OCI-LY7 (cell line): ENCODE data around the gene TSPAN9. TPM values are rescaled to one million over a fixed set of nuclear protein-coding genes. Genes with fewer than 3 reads are reported as not detected.

Experiments used
- BruUV-seq: library from RNA; stranded (reverse); fragments of 400-500 nt; replicated peaks from 2 replicates; lab custom pipeline; 2021; lab: Mats Ljungman, UMichigan
- CTCF ChIA-PET: fragments of 300-600 bp; sonication (Branson Sonifier 250); formaldehyde crosslinking; loops from one replicate; lab custom pipeline; 2022; ENCODE audit warnings: antibody characterized with exemption; ENCODE audit not compliant: unreplicated experiment; lab: Charles Lee
- POLR2A ChIA-PET: fragments of 300-600 bp; sonication (Branson Sonifier 250); formaldehyde crosslinking; loops from one replicate; lab custom pipeline; 2022; ENCODE audit warnings: antibody characterized with exemption; lab: Charles Lee
- DNase-seq: peaks from one replicate; pipeline ENCODE4 v3.0.0-alpha.2; 2015; ENCODE audit warnings: low spot score
- H2AFZ ChIP-seq: fragments of 200-600 bp; sonication (generic), shearing (Covaris generic); 2 replicates; pipeline ENCODE4 v1.6.1; 2014; ENCODE audit warnings: mild to moderate bottlenecking, antibody characterized with exemption, low read length, moderate library complexity
- H3K27ac ChIP-seq: fragments of 200-600 bp; sonication (generic); 2 replicates; pipeline ENCODE4 v1.5.1; 2014; ENCODE audit warnings: mixed run types, low read depth, mild to moderate bottlenecking, moderate library complexity, low read length, inconsistent platforms; ENCODE audit not compliant: poor library complexity, severe bottlenecking
- H3K36me3 ChIP-seq: fragments of 200-600 bp; sonication (generic); 2 replicates; pipeline ENCODE4 v1.6.1; 2014; ENCODE audit warnings: mild to moderate bottlenecking, antibody characterized with exemption, low read length, moderate library complexity, mixed read lengths; ENCODE audit not compliant: insufficient read depth
- H3K4me1 ChIP-seq: fragments of 200-600 bp; sonication (generic); 2 replicates; pipeline ENCODE4 v1.5.1; 2014; ENCODE audit warnings: mild to moderate bottlenecking, low read length; ENCODE audit not compliant: insufficient read depth, poor library complexity, severe bottlenecking
- H3K4me2 ChIP-seq: fragments of 200-600 bp; sonication (generic); 2 replicates; pipeline ENCODE4 v1.6.1; 2014; ENCODE audit warnings: mild to moderate bottlenecking, low read length
- H3K4me3 ChIP-seq: fragments of 200-600 bp; sonication (generic); 2 replicates; pipeline ENCODE4 v1.5.1; 2014; ENCODE audit warnings: mild to moderate bottlenecking, low read depth, low read length; ENCODE audit not compliant: poor library complexity, severe bottlenecking
- H3K79me2 ChIP-seq: fragments of 200-600 bp; sonication (generic); 2 replicates; pipeline ENCODE4 v1.6.1; 2016; ENCODE audit warnings: low read depth, mild to moderate bottlenecking, low read length, moderate library complexity, mixed read lengths; ENCODE audit not compliant: insufficient read depth
- H3K9me2 ChIP-seq: fragments of 200-600 bp; sonication (generic); 2 replicates; pipeline ENCODE4 v1.6.1; 2016; ENCODE audit warnings: mild to moderate bottlenecking, low read length, mixed read lengths; ENCODE audit not compliant: insufficient read depth
- H3K9me3 ChIP-seq: fragments of 200-600 bp; sonication (generic); 2 replicates; pipeline ENCODE4 v1.6.1; 2014; ENCODE audit warnings: mild to moderate bottlenecking, mixed run types, low read length, mixed read lengths
- H4K20me1 ChIP-seq: fragments of 200-600 bp; sonication (generic); 2 replicates; pipeline ENCODE4 v1.6.1; 2014; ENCODE audit warnings: mild to moderate bottlenecking, antibody characterized with exemption, low read length, moderate library complexity, mixed read lengths; ENCODE audit not compliant: insufficient read depth
- EZH2phosphoT487 ChIP-seq: fragments of 200-600 bp; sonication (generic); IDR thresholded peaks from 2 replicates; pipeline ENCODE4 v1.6.1; 2018; ENCODE audit warnings: low read depth, borderline replicate concordance, mild to moderate bottlenecking, mixed run types, antibody characterized with exemption, low read length, moderate library complexity, mixed read lengths
- intact Hi-C: fragments of 100-400 bp; cut with micrococcal nuclease; formaldehyde crosslinking; loops from one replicate; pipeline ENCODE4 v1.10.0; 2022; ENCODE audit not compliant: unreplicated experiment
- total RNA-seq, 2 experiments: library from RNA; depleted of rRNA in 1 of 2; stranded (reverse); fragments of >200 nt in 1 of 2; shearing (Covaris generic) in 1 of 2; gene quantifications; 2 replicates each; pipeline ENCODE4 v1.2.3, GENCODE V29; 2014 to 2022
- TF ChIP-seq, protein P1 (sequence below): fragments of 200-600 bp; sonication (generic); conservative IDR thresholded peaks from 2 replicates; pipeline ENCODE4 v1.5.1; 2014; ENCODE audit warnings: mild to moderate bottlenecking, antibody characterized with exemption, low read length, moderate library complexity, mixed read lengths

Gene TSPAN9
- total RNA-seq, 2 experiments from 2014 or later: 0.50 to 0.74 TPM

GRCh38 chr12:3284405-3284804 lies 207.2 kb downstream of the TSPAN9 start:
- no TSS peak for BruUV-seq
- Histone ChIP-seq H3K27ac (no peak overlapping the region), H4K20me1 (no peaks in the 10 kb centered on the region), H3K9me3 (no peaks in the 10 kb centered on the region), H3K4me1 (no peaks in the 10 kb centered on the region), H3K9me2 (no peaks in the 10 kb centered on the region), H2AFZ (no peak overlapping the region), H3K4me3 (no peak overlapping the region), H3K4me2 (no peak overlapping the region), H3K79me2 (no peaks in the 10 kb centered on the region), H3K36me3 (no peaks in the 10 kb centered on the region)
- POLR2A ChIA-PET: no interaction called here
- DNase-seq: no peak
- intact Hi-C loops: no loop called here
- CTCF ChIA-PET: no interaction called here
- TF ChIP-seq EZH2phosphoT487: no peak
- TF ChIP-seq, protein P1, sequence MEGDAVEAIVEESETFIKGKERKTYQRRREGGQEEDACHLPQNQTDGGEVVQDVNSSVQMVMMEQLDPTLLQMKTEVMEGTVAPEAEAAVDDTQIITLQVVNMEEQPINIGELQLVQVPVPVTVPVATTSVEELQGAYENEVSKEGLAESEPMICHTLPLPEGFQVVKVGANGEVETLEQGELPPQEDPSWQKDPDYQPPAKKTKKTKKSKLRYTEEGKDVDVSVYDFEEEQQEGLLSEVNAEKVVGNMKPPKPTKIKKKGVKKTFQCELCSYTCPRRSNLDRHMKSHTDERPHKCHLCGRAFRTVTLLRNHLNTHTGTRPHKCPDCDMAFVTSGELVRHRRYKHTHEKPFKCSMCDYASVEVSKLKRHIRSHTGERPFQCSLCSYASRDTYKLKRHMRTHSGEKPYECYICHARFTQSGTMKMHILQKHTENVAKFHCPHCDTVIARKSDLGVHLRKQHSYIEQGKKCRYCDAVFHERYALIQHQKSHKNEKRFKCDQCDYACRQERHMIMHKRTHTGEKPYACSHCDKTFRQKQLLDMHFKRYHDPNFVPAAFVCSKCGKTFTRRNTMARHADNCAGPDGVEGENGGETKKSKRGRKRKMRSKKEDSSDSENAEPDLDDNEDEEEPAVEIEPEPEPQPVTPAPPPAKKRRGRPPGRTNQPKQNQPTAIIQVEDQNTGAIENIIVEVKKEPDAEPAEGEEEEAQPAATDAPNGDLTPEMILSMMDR: no peak

GRCh38 chr12:3285570-3285969 lies 208.4 kb downstream of the TSPAN9 start:
- DNase-seq: no peak
- no peak overlapping the region for H3K4me3 ChIP-seq
- no TSS peak for BruUV-seq
- no peak overlapping the region for H2AFZ ChIP-seq
- H4K20me1 ChIP-seq: no peaks in the 10 kb centered on the region
- no peaks in the 10 kb centered on the region for H3K79me2 ChIP-seq
- H3K27ac ChIP-seq: no peak overlapping the region
- no peaks in the 10 kb centered on the region for H3K9me2 ChIP-seq
- TF ChIP-seq, protein P1: no peak
- TF ChIP-seq EZH2phosphoT487: no peak
- no peaks in the 10 kb centered on the region for H3K36me3 ChIP-seq
- ChIA-PET POLR2A (no interaction called here), CTCF (no interaction called here)
- no peak overlapping the region for H3K4me2 ChIP-seq
- no peaks in the 10 kb centered on the region for H3K9me3 ChIP-seq
- intact Hi-C loops: no loop called here
- no peaks in the 10 kb centered on the region for H3K4me1 ChIP-seq

GRCh38 chr12:3288690-3289089 lies 211.5 kb downstream of the TSPAN9 start:
- POLR2A ChIA-PET: interaction anchor here (0.6 kb wide), 1 partner anchor 770 kb away, joined by 3 read pairs; no protein-coding TSS in a partner anchor
- intact Hi-C loops: no loop called here

More at GRCh38 chr12:3288690-3289089, 211.5 kb downstream of the TSPAN9 start:
- BruUV-seq: no TSS peak
- Histone ChIP-seq H2AFZ (no peak overlapping the region), H3K9me2 (no peaks in the 10 kb centered on the region), H3K4me3 (no peak overlapping the region), H3K4me2 (no peak overlapping the region), H3K79me2 (no peaks in the 10 kb centered on the region), H3K9me3 (no peaks in the 10 kb centered on the region), H3K4me1 (no peaks in the 10 kb centered on the region), H3K27ac (no peak overlapping the region), H4K20me1 (no peaks in the 10 kb centered on the region), H3K36me3 (no peaks in the 10 kb centered on the region)
- no peak for TF ChIP-seq EZH2phosphoT487
- TF ChIP-seq, protein P1: no peak
- CTCF ChIA-PET: no interaction called here
- DNase-seq: no peak
